Neural cell (in vitro differentiated cells): ENCODE data around the gene NAP1L2. TPM values are rescaled to one million over a fixed set of nuclear protein-coding genes. Genes with fewer than 3 reads are reported as not detected.

Experiments
- H2AFZ ChIP-seq: fragments of 200-600, 300-800 bp; sonication (generic), shearing (Covaris generic); 2 replicates; pipeline ENCODE4 v1.6.0; 2014; ENCODE audit warnings: low read depth, mild to moderate bottlenecking, antibody characterized with exemption, low read length, moderate library complexity
- H3F3A ChIP-seq: fragments of 200-600 bp; shearing (Covaris generic); 2 replicates; pipeline ENCODE4 v1.6.1; 2016; ENCODE audit warnings: mild to moderate bottlenecking, moderate library complexity, mixed read lengths, antibody characterized with exemption, low read length; ENCODE audit not compliant: insufficient read depth, poor library complexity, severe bottlenecking
- H3K27ac ChIP-seq: fragments of 200-600, 300-800 bp; sonication (generic), shearing (Covaris generic); 2 replicates; pipeline ENCODE4 v1.5.1; 2014; ENCODE audit warnings: mild to moderate bottlenecking, low read length, moderate library complexity
- H3K27me3 ChIP-seq: fragments of 300-800, 200-600 bp; sonication (generic), shearing (Covaris generic); 2 replicates; pipeline ENCODE4 v1.6.0; 2014; ENCODE audit warnings: mild to moderate bottlenecking, low read depth, low read length, moderate library complexity; ENCODE audit not compliant: insufficient read depth
- H3K36me3 ChIP-seq: fragments of 300-800, 200-600 bp; sonication (generic), shearing (Covaris generic); 2 replicates; pipeline ENCODE4 v1.5.1; 2014; ENCODE audit warnings: mild to moderate bottlenecking, antibody characterized with exemption, low read length, moderate library complexity; ENCODE audit not compliant: insufficient read depth
- H3K4me2 ChIP-seq: fragments of 300-800, 200-600 bp; sonication (generic), shearing (Covaris generic); 2 replicates; pipeline ENCODE4 v1.6.0; 2014; ENCODE audit warnings: mild to moderate bottlenecking, low read length
- H3K4me3 ChIP-seq: fragments of 300-800, 200-600 bp; sonication (generic), shearing (Covaris generic); 2 replicates; pipeline ENCODE4 v1.5.1; 2014; ENCODE audit warnings: mild to moderate bottlenecking, low read length, moderate library complexity
- H3K79me2 ChIP-seq: fragments of 200-600 bp; shearing (Covaris generic); replicated peaks from 2 replicates; pipeline ENCODE4 v1.6.0; 2014; ENCODE audit warnings: mild to moderate bottlenecking, low read length, moderate library complexity; ENCODE audit not compliant: insufficient read depth
- H3K9ac ChIP-seq: fragments of 300-800, 200-600 bp; sonication (generic), shearing (Covaris generic); 2 replicates; pipeline ENCODE4 v1.6.1; 2016; ENCODE audit warnings: mild to moderate bottlenecking, low read length, mixed read lengths
- H3K9me2 ChIP-seq: fragments of 200-600 bp; shearing (Covaris generic); 2 replicates; pipeline ENCODE4 v1.6.1; 2016; ENCODE audit warnings: mild to moderate bottlenecking, low read length, mixed read lengths; ENCODE audit not compliant: insufficient read depth
- H3K9me3 ChIP-seq: fragments of 200-600, 300-800 bp; sonication (generic), shearing (Covaris generic); 2 replicates; pipeline ENCODE4 v1.6.1; 2016; ENCODE audit warnings: mild to moderate bottlenecking, mixed run types, low read length, moderate library complexity, mixed read lengths
- H4K20me1 ChIP-seq: fragments of 200-600 bp; shearing (Covaris generic); 2 replicates; pipeline ENCODE4 v1.6.1; 2016; ENCODE audit warnings: mild to moderate bottlenecking, mixed run types; ENCODE audit not compliant: insufficient read depth
- EP300 ChIP-seq: fragments of 450-650 bp; conservative IDR thresholded peaks from 2 replicates; pipeline ENCODE4 v1.6.1; 2014; ENCODE audit warnings: antibody characterized with exemption, mild to moderate bottlenecking, moderate library complexity; ENCODE audit not compliant: poor library complexity, severe bottlenecking
- EZH2 ChIP-seq: fragments of 200-600, 300-800 bp; shearing (Covaris generic), sonication (generic); IDR thresholded peaks from 2 replicates; pipeline ENCODE4 v1.6.1; 2014; ENCODE audit warnings: antibody characterized with exemption, low read length, borderline replicate concordance, mild to moderate bottlenecking; ENCODE audit not compliant: insufficient read depth, poor library complexity, severe bottlenecking
- MXI1 ChIP-seq: fragments of 450-650 bp; conservative IDR thresholded peaks from 2 replicates; pipeline ENCODE4 v1.6.1; 2014; ENCODE audit warnings: antibody characterized with exemption, mild to moderate bottlenecking; ENCODE audit not compliant: poor library complexity, severe bottlenecking
- POLR2AphosphoS5 ChIP-seq: IDR thresholded peaks from 2 replicates; pipeline ENCODE4 v1.6.1; 2012
- RAD21 ChIP-seq: fragments of 450-650 bp; conservative IDR thresholded peaks from 2 replicates; pipeline ENCODE4 v1.6.1; 2014; ENCODE audit warnings: antibody characterized with exemption, mild to moderate bottlenecking, moderate library complexity
- SMC3 ChIP-seq: fragments of 450-650 bp; conservative IDR thresholded peaks from 2 replicates; pipeline ENCODE4 v1.6.1; 2014; ENCODE audit warnings: antibody characterized with exemption, mild to moderate bottlenecking, moderate library complexity; ENCODE audit not compliant: poor library complexity
- TAF1 ChIP-seq: IDR thresholded peaks from 2 replicates; pipeline ENCODE4 v1.6.1; 2012; ENCODE audit warnings: low read depth
- polyA minus RNA-seq: library from RNA; depleted of rRNA, polyadenylated mRNA; stranded (reverse); fragments of >200 nt; gene quantifications from 2 replicates; pipeline ENCODE4 v1.2.3, GENCODE V29; 2014
- polyA plus RNA-seq: library from polyadenylated mRNA; depleted of rRNA; stranded (reverse); fragments of >200 nt; gene quantifications from 2 replicates; pipeline ENCODE4 v1.2.3, GENCODE V29; 2014
- TF ChIP-seq, protein P1 (sequence below): IDR thresholded peaks from 2 replicates; pipeline ENCODE4 v1.6.1; 2012; ENCODE audit warnings: borderline replicate concordance
- TF ChIP-seq, protein P2 (sequence below): fragments of 450-650 bp; IDR thresholded peaks from 2 replicates; pipeline ENCODE4 v1.5.1; 2014; ENCODE audit warnings: antibody characterized with exemption, mild to moderate bottlenecking, moderate library complexity; ENCODE audit not compliant: poor library complexity, severe bottlenecking

The NAP1L2 gene, protein sequence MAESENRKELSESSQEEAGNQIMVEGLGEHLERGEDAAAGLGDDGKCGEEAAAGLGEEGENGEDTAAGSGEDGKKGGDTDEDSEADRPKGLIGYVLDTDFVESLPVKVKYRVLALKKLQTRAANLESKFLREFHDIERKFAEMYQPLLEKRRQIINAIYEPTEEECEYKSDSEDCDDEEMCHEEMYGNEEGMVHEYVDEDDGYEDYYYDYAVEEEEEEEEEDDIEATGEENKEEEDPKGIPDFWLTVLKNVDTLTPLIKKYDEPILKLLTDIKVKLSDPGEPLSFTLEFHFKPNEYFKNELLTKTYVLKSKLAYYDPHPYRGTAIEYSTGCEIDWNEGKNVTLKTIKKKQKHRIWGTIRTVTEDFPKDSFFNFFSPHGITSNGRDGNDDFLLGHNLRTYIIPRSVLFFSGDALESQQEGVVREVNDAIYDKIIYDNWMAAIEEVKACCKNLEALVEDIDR
- polyA plus RNA-seq (54.4 and 62.9 TPM in 2 replicates), polyA minus RNA-seq (53.6 and 64.4 TPM in 2 replicates)

DNA sequence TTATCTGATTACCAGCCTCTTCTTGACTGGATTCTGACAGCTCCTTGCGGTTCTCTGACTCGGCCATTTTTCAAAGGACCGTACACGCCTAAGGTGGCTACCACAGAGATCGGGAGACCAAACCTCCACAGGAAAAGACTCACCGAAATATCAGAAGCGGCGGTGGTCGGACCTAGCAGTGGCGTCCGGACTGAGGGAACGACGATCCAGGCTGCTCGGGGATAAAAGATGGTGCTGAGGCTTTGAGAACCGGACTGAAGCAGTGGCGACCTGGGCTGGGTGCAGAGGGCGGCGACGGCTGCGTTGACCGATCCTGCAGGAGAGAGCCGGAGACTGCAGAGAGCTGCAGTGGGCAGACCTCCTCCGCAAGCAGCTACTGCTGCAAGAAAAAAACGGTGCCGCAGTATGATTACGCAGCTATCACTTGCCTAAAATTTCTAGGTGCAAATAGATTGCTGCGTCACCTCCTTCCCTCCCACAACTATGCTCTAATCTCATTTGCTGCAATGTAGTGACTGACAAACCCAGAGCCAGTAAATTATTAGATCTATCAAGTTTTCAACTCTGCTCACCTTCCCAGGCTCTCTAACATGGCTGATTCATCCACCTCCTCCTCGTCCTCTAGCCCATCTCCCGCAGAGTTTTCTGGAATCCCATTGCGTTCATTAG, at the start of gene NAP1L2:
NAP1L2 (minus strand) TSS at position 426 of the 669 bp plus-strand sequence; CDS start at position 67, 359 bp downstream.
- H3K27ac ChIP-seq, result peak within 1 kb of the TSS; percentile 86
- H3K4me3 ChIP-seq, result peak within 1 kb of the TSS; percentile 80
- H3K9me3 ChIP-seq, result no peaks in the 10 kb centered on the region
- peak within 1 kb of the TSS; percentile 81 for H3K9ac ChIP-seq
- H3K36me3 ChIP-seq, result no peaks in the 10 kb centered on the region
- H3K27me3 ChIP-seq, result no peaks in the 10 kb centered on the region
- peak within 1 kb of the TSS; percentile 25 for H3K4me2 ChIP-seq
- H3F3A ChIP-seq, result no peaks in the 10 kb centered on the region
- H2AFZ ChIP-seq, result peak within 1 kb of the TSS; percentile 45
- TF ChIP-seq SMC3 (no peak), POLR2AphosphoS5 (peak; percentile 66)
- TF ChIP-seq, protein P1, sequence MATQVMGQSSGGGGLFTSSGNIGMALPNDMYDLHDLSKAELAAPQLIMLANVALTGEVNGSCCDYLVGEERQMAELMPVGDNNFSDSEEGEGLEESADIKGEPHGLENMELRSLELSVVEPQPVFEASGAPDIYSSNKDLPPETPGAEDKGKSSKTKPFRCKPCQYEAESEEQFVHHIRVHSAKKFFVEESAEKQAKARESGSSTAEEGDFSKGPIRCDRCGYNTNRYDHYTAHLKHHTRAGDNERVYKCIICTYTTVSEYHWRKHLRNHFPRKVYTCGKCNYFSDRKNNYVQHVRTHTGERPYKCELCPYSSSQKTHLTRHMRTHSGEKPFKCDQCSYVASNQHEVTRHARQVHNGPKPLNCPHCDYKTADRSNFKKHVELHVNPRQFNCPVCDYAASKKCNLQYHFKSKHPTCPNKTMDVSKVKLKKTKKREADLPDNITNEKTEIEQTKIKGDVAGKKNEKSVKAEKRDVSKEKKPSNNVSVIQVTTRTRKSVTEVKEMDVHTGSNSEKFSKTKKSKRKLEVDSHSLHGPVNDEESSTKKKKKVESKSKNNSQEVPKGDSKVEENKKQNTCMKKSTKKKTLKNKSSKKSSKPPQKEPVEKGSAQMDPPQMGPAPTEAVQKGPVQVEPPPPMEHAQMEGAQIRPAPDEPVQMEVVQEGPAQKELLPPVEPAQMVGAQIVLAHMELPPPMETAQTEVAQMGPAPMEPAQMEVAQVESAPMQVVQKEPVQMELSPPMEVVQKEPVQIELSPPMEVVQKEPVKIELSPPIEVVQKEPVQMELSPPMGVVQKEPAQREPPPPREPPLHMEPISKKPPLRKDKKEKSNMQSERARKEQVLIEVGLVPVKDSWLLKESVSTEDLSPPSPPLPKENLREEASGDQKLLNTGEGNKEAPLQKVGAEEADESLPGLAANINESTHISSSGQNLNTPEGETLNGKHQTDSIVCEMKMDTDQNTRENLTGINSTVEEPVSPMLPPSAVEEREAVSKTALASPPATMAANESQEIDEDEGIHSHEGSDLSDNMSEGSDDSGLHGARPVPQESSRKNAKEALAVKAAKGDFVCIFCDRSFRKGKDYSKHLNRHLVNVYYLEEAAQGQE, result peak; percentile 63
- no peaks in the 10 kb centered on the region for H3K9me2 ChIP-seq
- no peaks in the 10 kb centered on the region for H4K20me1 ChIP-seq
- peaks cover 8% of the 10 kb centered on the region for H3K79me2 ChIP-seq

DNA sequence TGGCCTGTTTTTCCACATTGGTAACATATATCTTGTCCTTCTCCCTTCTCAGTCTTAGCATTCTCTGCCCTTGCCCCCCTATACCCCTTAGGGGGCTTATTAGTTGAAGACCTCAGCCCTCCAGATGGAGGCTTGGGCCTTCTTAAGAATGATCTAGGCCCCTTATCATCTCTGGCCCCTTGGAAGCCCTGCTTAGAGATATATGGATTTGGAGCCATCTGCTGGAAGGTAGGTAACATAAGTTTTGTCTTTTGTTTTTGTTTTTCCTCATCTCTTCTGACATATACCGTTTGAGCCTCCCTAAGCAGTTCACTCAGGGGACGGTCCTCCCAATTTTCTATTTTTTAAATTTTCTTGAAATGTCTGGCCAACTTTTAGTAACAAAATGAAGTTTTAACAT, 48.3 kb upstream of the NAP1L2 start:
- Histone ChIP-seq H3K9me2 (no peaks in the 10 kb centered on the region), H3K27me3 (no peaks in the 10 kb centered on the region), H3K4me3 (no peak overlapping the region), H3K27ac (no peak overlapping the region), H3K9ac (no peak overlapping the region), H4K20me1 (no peaks in the 10 kb centered on the region), H3K4me2 (no peak overlapping the region), H3K36me3 (no peaks in the 10 kb centered on the region), H3K79me2 (no peaks in the 10 kb centered on the region), H3F3A (no peaks in the 10 kb centered on the region), H2AFZ (no peak overlapping the region), H3K9me3 (no peaks in the 10 kb centered on the region)
- TF ChIP-seq SMC3 (peak; percentile 56), EZH2 (no peak), POLR2AphosphoS5 (no peak), RAD21 (peak; percentile 53), TAF1 (no peak), MXI1 (no peak), EP300 (no peak)
- TF ChIP-seq, protein P2, sequence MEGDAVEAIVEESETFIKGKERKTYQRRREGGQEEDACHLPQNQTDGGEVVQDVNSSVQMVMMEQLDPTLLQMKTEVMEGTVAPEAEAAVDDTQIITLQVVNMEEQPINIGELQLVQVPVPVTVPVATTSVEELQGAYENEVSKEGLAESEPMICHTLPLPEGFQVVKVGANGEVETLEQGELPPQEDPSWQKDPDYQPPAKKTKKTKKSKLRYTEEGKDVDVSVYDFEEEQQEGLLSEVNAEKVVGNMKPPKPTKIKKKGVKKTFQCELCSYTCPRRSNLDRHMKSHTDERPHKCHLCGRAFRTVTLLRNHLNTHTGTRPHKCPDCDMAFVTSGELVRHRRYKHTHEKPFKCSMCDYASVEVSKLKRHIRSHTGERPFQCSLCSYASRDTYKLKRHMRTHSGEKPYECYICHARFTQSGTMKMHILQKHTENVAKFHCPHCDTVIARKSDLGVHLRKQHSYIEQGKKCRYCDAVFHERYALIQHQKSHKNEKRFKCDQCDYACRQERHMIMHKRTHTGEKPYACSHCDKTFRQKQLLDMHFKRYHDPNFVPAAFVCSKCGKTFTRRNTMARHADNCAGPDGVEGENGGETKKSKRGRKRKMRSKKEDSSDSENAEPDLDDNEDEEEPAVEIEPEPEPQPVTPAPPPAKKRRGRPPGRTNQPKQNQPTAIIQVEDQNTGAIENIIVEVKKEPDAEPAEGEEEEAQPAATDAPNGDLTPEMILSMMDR, result peak; percentile 47
- TF ChIP-seq, protein P1, result no peak
